Stimulated activated CD8-positive, alpha-beta memory T cell treated with anti-CD3 and anti-CD28 coated beads, Interleukin-15, amount 100 ng/mL, for 48 hours (primary cell): Measurements from ENCODE around the gene NADSYN1.
A peak's percentile ranks its signal among the peaks of the same experiment; 100 is the strongest.
"Not testable (repeated sequence)": the region's sequence is repeated elsewhere in the genome, so short reads cannot be mapped to it uniquely, and the experiment has no call there.

Source experiments
- DNase-seq, 2 donors: peaks; one replicate each; pipeline ENCODE4 v3.0.0-alpha.2; 2020; ENCODE audit warnings: low read depth in 2 of 2

The NADSYN1 gene

GRCh38 chr11:71453037-71453917 is at the start of gene NADSYN1:
TSS of gene NADSYN1 (plus strand) at chr11:71453203. CDS start at chr11:71453297, 94 bp downstream.
- DNase-seq, result peak; percentile 93

- DNase-seq, result no peak
Observed at GRCh38 chr11:71404209-71404608, 48.8 kb upstream of the NADSYN1 start.

GRCh38 chr11:71406681-71407080 is 46.3 kb upstream of the NADSYN1 start:
- DNase-seq, result no peak

GRCh38 chr11:71407356-71407755 is 45.6 kb upstream of the NADSYN1 start:
- no peak for DNase-seq

- DNase-seq, result no peak
Observed at GRCh38 chr11:71408826-71409225, 44.2 kb upstream of the NADSYN1 start.

GRCh38 chr11:71410363-71410966 is 42.5 kb upstream of the NADSYN1 start:
- DNase-seq, result no peak

GRCh38 chr11:71414645-71415044 is 38.4 kb upstream of the NADSYN1 start:
- no peak for DNase-seq

GRCh38 chr11:71418643-71419042 is 34.4 kb upstream of the NADSYN1 start:
- DNase-seq, result no peak

GRCh38 chr11:71420455-71421241 is 32.4 kb upstream of the NADSYN1 start:
- DNase-seq, result no peak

- DNase-seq, result no peak
Observed at GRCh38 chr11:71421392-71421950, 31.5 kb upstream of the NADSYN1 start.

- DNase-seq, result not testable (repeated sequence)
Observed at GRCh38 chr11:71422318-71422717, 30.7 kb upstream of the NADSYN1 start.

GRCh38 chr11:71423181-71423790 is 29.7 kb upstream of the NADSYN1 start:
- no peak for DNase-seq

GRCh38 chr11:71425409-71425808 is 27.6 kb upstream of the NADSYN1 start:
- DNase-seq, result no peak

- no peak for DNase-seq
Observed at GRCh38 chr11:71425860-71426259, 27.1 kb upstream of the NADSYN1 start.

GRCh38 chr11:71426413-71426812 is 26.6 kb upstream of the NADSYN1 start:
- DNase-seq, result no peak

- DNase-seq, result no peak
Observed at GRCh38 chr11:71428861-71429435, 24.1 kb upstream of the NADSYN1 start.

- DNase-seq, result no peak
Observed at GRCh38 chr11:71429701-71430100, 23.3 kb upstream of the NADSYN1 start.

GRCh38 chr11:71430166-71430565 is 22.8 kb upstream of the NADSYN1 start:
- no peak for DNase-seq

- no peak for DNase-seq
Observed at GRCh38 chr11:71431271-71431670, 21.7 kb upstream of the NADSYN1 start.

- DNase-seq, result no peak
Observed at GRCh38 chr11:71432761-71433647, 20.0 kb upstream of the NADSYN1 start.
